ENCODE data around the gene PTPDC1.

PTPDC1 gene

DNA sequence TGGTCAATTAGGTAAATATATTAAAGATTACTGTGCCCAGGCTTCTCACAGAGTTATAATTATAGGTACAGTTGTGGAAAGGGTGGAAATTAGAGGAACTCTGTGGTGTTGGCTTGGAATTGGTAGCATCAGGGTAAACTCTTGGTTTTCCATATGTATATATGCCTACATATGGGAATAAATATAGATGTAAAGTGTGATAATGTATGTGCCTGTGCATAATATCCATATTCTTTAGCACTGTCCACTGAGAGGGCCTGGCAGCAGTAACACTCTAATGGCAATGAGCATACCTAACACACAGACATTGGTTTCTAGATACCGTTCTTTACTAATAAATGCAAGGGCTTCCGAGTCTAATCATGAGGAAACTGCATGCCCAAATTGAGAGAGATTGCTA lies 4.0 kb upstream of the PTPDC1 start:
- TF ChIP-seq, protein P1, sequence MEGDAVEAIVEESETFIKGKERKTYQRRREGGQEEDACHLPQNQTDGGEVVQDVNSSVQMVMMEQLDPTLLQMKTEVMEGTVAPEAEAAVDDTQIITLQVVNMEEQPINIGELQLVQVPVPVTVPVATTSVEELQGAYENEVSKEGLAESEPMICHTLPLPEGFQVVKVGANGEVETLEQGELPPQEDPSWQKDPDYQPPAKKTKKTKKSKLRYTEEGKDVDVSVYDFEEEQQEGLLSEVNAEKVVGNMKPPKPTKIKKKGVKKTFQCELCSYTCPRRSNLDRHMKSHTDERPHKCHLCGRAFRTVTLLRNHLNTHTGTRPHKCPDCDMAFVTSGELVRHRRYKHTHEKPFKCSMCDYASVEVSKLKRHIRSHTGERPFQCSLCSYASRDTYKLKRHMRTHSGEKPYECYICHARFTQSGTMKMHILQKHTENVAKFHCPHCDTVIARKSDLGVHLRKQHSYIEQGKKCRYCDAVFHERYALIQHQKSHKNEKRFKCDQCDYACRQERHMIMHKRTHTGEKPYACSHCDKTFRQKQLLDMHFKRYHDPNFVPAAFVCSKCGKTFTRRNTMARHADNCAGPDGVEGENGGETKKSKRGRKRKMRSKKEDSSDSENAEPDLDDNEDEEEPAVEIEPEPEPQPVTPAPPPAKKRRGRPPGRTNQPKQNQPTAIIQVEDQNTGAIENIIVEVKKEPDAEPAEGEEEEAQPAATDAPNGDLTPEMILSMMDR (IDR thresholded peaks at IDR 0.05; ENCODE audit: low read depth, low read length): no peak
- no peak for DNase-seq (ENCODE audit: low read depth in 2 of 2)
- H3K4me3 ChIP-seq (replicated peaks in 1 of 2; ENCODE audit: low read depth in 2 of 2, low read length in 2 of 2): no peak overlapping the region

DNA sequence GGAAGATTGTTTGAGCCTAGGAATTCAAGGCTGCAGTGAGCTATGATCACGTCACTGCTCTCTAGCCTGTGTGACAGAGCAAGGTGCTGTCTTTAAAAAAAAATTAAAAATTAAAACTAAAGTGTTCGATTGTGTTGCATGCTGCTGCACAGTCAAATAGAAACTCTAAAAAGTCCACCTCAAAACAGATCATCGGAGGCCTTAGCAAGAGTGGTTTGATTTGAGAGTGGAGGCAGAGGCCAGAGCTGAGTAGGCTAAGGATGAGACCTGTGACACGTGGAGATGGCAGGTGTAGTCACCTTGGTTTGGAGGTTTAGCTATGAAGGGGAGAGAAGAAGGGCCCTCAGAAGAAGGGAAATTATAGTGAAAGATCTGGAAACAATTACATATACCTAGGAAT lies 2.8 kb upstream of the PTPDC1 start:
- DNase-seq (ENCODE audit: low read depth in 2 of 2): no peak
- H3K4me3 ChIP-seq (replicated peaks in 1 of 2; ENCODE audit: low read depth in 2 of 2, low read length in 2 of 2): no peak overlapping the region
- TF ChIP-seq, protein P1 (IDR thresholded peaks at IDR 0.05; ENCODE audit: low read depth, low read length): no peak

DNA sequence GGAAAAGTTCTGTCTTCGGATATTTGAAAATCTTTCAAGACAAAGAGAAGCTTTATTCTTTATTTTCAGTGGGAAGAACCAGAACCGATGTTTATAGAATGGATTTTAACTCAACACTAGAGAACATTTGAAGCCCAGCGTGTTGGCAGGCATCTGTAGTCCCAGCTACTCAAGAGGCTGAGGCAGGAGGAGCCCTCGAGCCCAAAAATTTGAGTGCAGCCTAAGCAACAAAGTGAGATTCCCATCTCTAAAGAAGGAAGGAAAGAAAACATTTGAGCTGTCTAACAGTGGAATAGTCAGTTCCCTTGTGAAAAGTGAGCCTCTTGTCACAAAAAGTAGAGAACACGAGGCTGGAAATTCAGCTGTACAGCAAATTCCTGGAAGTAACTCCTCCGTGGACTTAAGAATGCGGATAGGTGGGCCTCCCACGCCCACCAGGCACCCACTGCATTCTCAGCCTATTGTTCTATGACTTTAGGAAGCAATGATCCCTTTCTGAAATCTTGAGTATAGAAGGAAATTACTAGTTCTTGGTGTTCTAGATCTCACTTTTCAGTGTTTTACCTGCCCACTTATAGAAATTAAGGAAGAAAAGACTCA lies 2.3 kb upstream of the PTPDC1 start:
- DNase-seq (ENCODE audit: low read depth in 2 of 2): peak in 1 of 2 donors; percentile 13

DNA sequence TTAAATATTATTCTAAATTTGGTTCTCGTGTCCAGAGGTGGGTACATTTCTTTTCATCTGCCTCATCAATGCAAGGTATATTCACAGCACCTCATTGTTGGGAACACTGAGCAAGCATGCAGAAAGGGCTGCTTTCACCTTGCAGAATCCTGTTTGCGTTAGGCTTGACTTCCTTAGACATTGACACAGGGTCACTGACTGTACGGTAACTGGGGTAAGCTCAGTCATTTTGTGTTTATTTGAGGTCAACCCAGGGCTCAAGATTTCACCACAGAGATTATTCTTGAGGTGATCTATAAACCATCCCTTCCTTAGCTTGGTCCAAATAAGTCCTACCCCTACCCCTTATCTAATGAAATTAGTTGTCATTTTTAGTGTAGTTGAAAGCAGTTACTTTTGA lies 1.7 kb upstream of the PTPDC1 start:
- TF ChIP-seq, protein P1 (IDR thresholded peaks at IDR 0.05; ENCODE audit: low read depth, low read length): no peak
- no peak overlapping the region for H3K4me3 ChIP-seq (replicated peaks in 1 of 2; ENCODE audit: low read depth in 2 of 2, low read length in 2 of 2)
- DNase-seq (ENCODE audit: low read depth in 2 of 2): no peak

More for the DNA sequence above, 2.3 kb upstream of the PTPDC1 start:
- TF ChIP-seq, protein P1 (IDR thresholded peaks at IDR 0.05; ENCODE audit: low read depth, low read length): no peak
- no peak overlapping the region for H3K4me3 ChIP-seq (replicated peaks in 1 of 2; ENCODE audit: low read depth in 2 of 2, low read length in 2 of 2)

DNA sequence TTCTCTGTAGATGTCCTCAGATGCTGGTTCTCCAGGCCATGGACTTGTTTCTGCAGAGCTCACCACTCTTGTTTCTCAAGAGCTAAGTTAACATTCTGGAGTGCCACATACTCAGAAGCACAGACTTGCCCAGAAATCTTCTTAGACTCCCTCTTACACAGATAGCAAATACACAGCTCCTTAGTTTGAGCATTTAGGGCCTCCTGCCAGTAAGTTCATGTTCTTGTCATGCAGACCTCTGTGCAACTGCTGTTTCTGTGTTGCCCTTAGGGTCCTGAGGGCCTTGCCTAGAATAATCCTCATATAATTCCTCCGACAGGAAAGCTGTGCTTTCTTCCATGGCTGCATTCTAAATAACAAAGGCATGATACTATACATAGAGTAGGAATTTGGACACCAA lies 1.3 kb upstream of the PTPDC1 start:
- no peak overlapping the region for H3K4me3 ChIP-seq (replicated peaks in 1 of 2; ENCODE audit: low read depth in 2 of 2, low read length in 2 of 2)
- TF ChIP-seq, protein P1 (IDR thresholded peaks at IDR 0.05; ENCODE audit: low read depth, low read length): no peak
- DNase-seq (ENCODE audit: low read depth in 2 of 2): peak; percentile 29 to 65

DNA sequence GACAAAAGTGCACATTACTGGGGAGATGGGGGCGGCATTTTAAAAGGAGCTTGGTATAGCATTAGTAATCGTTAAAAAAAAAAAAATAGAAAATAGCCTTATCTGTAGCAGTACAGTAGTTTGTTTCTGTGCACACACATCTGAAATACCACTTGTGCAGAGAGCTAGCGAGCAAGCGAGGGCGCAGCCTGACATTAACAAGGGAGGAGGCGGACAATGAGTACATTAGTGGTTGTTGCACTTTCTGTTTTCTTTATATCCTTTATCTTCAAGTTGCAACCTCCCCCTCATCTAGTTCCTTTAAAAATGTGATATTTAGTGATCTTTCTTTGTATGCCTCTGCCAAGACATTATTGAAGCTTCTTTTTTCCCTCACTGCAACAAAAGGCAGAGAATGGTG lies 880 bp upstream of the PTPDC1 start:
- H3K4me3 ChIP-seq (replicated peaks in 1 of 2; ENCODE audit: low read depth in 2 of 2, low read length in 2 of 2): peak overlapping the region in 1 of 2 donors; percentile 18
- TF ChIP-seq, protein P1 (IDR thresholded peaks at IDR 0.05; ENCODE audit: low read depth, low read length): no peak
- peak; percentile 36 to 60 for DNase-seq (ENCODE audit: low read depth in 2 of 2)
